ENCODE results near the gene CLBA1. TPM values are rescaled to one million over a fixed set of nuclear protein-coding genes. Genes with fewer than 3 reads are reported as not detected.

The CLBA1 gene
- total RNA-seq, 2 experiments from 2014 or later, result 0.47 to 0.67 TPM

DNA sequence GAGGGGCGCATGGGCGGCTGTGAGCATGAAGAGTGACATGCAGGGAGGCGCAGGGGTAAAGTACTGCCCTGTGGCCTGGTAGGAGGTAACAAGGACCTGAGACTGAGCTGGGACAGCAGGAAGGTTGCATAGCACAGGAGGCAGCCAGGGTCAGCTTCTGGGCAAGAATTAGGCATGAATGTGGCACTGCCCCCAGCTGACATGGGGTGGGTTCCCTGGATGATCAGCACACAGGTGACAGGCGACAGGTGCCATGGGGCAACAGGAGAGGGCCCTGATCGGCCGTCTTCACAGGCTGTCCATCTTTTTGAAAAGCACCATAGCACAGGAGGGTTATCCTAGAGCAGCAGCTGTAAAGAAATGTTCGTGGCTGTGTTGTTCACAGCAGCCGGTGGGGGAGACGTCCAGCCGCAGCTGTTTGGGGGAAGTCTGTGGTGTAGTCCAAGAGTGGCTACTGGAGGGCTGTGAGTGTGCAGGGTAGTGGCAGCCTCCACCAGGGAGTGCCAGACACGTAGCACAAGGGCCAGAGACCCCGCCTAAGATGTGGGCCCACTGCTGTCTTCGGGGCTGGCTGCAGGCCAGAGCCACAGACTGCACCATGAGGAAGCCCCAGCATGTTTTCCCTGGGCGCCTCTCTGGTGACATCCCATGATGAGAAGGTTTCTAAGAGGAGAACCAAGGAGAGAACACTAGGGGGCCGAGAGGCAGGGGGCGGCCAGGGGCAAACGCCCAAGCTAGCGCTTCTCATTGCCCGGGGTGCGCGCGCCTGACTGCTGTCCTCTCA lies 8.4 kb downstream of the CLBA1 start:
- ChIA-PET CTCF (interaction anchor here (0.9 to 1.2 kb wide), 3 partner anchors 8 to 64 kb away, joined by 3 read pairs; partner anchors contain the start of gene CLBA1), POLR2A (interaction anchor here (0.8 to 1.2 kb wide), 4 partner anchors 13 to 26 kb away, joined by 3 to 5 read pairs (median 4); partner anchors contain the start of gene CDCA4)
- Mint-ChIP-seq H3K27me3 (no peaks in the 10 kb centered on the region), H3K4me1 (ENCODE audit: low read depth) (no peaks in the 10 kb centered on the region), H3K9me3 (no peaks in the 10 kb centered on the region), H3K27ac (no peak overlapping the region), H3K4me3 (no peak overlapping the region), H3K36me3 (ENCODE audit: low read depth) (no peaks in the 10 kb centered on the region)
- TF ChIP-seq, protein P1, sequence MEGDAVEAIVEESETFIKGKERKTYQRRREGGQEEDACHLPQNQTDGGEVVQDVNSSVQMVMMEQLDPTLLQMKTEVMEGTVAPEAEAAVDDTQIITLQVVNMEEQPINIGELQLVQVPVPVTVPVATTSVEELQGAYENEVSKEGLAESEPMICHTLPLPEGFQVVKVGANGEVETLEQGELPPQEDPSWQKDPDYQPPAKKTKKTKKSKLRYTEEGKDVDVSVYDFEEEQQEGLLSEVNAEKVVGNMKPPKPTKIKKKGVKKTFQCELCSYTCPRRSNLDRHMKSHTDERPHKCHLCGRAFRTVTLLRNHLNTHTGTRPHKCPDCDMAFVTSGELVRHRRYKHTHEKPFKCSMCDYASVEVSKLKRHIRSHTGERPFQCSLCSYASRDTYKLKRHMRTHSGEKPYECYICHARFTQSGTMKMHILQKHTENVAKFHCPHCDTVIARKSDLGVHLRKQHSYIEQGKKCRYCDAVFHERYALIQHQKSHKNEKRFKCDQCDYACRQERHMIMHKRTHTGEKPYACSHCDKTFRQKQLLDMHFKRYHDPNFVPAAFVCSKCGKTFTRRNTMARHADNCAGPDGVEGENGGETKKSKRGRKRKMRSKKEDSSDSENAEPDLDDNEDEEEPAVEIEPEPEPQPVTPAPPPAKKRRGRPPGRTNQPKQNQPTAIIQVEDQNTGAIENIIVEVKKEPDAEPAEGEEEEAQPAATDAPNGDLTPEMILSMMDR (IDR thresholded peaks at IDR 0.05), result no peak
- DNase-seq, result no peak
- no peak for ATAC-seq
- intact Hi-C loops (cut with micrococcal nuclease), result no loop called here

- Mint-ChIP-seq H3K9me3 (no peaks in the 10 kb centered on the region), H3K27me3 (no peaks in the 10 kb centered on the region), H3K36me3 (ENCODE audit: low read depth) (peaks cover 1% of the 10 kb centered on the region), H3K4me3 (no peak overlapping the region), H3K4me1 (ENCODE audit: low read depth) (no peaks in the 10 kb centered on the region), H3K27ac (no peak overlapping the region)
- ATAC-seq, result no peak
- TF ChIP-seq, protein P1 (IDR thresholded peaks at IDR 0.05), result no peak
- intact Hi-C loops (cut with micrococcal nuclease), result no loop called here
- POLR2A ChIA-PET, result interaction anchor here (1.0 to 1.2 kb wide), 2 partner anchors 20 to 26 kb away, joined by 3 read pairs; partner anchors contain the start of gene CDCA4
- no peak for DNase-seq
- CTCF ChIA-PET, result no interaction called here
Observed at GRCh38 chr14:104994978-104995377, 9.4 kb downstream of the CLBA1 start.

DNA sequence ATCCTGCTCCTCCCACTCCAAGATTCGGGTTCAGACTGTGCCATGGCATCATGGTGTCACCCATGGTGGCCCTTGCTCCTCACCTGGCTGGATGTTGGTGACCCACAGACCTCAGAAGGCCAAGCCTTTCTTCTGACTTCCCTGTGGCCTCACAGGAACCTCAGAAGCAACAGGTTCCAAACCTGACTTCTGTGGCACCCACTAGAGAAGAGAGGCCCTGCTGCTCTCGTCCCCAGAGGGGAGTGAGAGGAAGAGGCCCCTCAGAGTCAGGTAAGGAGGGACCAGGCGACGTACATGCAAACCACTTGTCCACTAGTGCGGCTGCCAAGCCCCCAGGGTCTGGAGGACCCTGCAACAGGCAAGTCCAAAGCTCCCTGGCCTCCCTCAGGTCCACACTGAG lies 10.4 kb downstream of the CLBA1 start:
- ChIA-PET CTCF (interaction anchor here (1.0 to 1.1 kb wide), 2 partner anchors 21 to 50 kb away, joined by 3 read pairs; no protein-coding TSS in a partner anchor), POLR2A (interaction anchor here (1.0 to 1.4 kb wide), 2 partner anchors 23 to 25 kb away, joined by 3 to 4 read pairs; partner anchors contain the start of gene CDCA4)
- intact Hi-C loops (cut with micrococcal nuclease), result no loop called here
- no peak for ATAC-seq
- Mint-ChIP-seq H3K27me3 (no peaks in the 10 kb centered on the region), H3K9me3 (no peaks in the 10 kb centered on the region), H3K4me1 (ENCODE audit: low read depth) (no peaks in the 10 kb centered on the region), H3K4me3 (no peak overlapping the region), H3K36me3 (ENCODE audit: low read depth) (peaks cover 2% of the 10 kb centered on the region), H3K27ac (no peak overlapping the region)
- TF ChIP-seq, protein P1 (IDR thresholded peaks at IDR 0.05), result no peak
- DNase-seq, result no peak

DNA sequence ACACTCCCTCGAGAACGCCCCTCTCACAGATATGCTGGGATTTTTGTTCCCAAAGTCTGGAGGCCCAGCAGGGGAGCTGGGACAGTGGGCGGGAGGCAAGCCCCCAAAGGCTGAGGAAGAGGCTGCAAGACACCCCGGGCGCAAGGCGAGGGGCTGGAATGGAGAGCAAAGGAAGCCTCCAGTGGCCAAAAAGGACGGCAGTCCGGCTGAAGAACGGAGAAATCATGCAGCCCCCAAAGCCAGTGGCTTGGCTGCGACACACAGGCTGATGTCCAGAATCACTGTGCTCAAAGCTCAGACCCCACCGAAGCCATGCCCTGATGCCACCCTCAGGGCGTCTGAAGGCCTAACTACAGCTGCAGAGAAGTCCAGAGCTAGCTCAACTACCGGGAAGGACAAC lies 10.9 kb downstream of the CLBA1 start:
- ATAC-seq (no peak), DNase-seq (no peak)
- Mint-ChIP-seq H3K27me3 (no peaks in the 10 kb centered on the region), H3K36me3 (ENCODE audit: low read depth) (peaks cover 2% of the 10 kb centered on the region), H3K27ac (no peak overlapping the region), H3K9me3 (no peaks in the 10 kb centered on the region), H3K4me1 (ENCODE audit: low read depth) (no peaks in the 10 kb centered on the region), H3K4me3 (no peak overlapping the region)
- TF ChIP-seq, protein P1 (IDR thresholded peaks at IDR 0.05), result no peak
- ChIA-PET POLR2A (interaction anchor here (1.4 kb wide), 1 partner anchor 22 kb away, joined by 4 read pairs; no protein-coding TSS in a partner anchor), CTCF (interaction anchor here (1.0 to 1.1 kb wide), 2 partner anchors 21 to 49 kb away, joined by 3 read pairs; no protein-coding TSS in a partner anchor)
- intact Hi-C loops (cut with micrococcal nuclease), result no loop called here

DNA sequence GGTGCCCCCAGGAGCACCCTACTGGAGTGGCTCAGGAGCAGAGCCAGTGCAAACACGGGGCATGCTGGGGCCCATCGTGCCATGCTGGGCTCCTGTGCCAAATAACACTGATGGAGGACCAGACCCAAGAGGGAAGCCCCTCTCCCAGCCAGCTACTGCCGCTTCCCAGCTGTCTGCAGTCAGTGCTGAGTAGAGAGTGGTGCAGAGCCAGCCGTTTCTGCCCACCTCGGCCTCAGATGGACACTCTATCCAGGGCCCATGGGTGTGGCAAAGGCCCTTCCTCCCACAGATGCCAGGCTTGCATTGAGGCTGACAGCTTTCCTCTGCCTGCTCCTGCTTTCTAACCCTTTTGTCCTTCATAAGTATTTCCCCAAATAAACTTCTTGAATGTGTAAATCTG lies 13.2 kb downstream of the CLBA1 start:
- Mint-ChIP-seq H3K4me1 (ENCODE audit: low read depth) (no peaks in the 10 kb centered on the region), H3K36me3 (ENCODE audit: low read depth) (peaks cover 2% of the 10 kb centered on the region), H3K4me3 (no peak overlapping the region), H3K27ac (no peak overlapping the region), H3K27me3 (no peaks in the 10 kb centered on the region), H3K9me3 (no peaks in the 10 kb centered on the region)
- TF ChIP-seq, protein P1 (IDR thresholded peaks at IDR 0.05), result no peak
- intact Hi-C loops (cut with micrococcal nuclease), result no loop called here
- DNase-seq, result no peak
- POLR2A ChIA-PET, result interaction anchor here (0.6 to 1.5 kb wide), 3 partner anchors 8 to 21 kb away, joined by 3 to 6 read pairs (median 4); no protein-coding TSS in a partner anchor
- no peak for ATAC-seq
- CTCF ChIA-PET, result interaction anchor here (0.9 to 1.8 kb wide), 3 partner anchors 12 to 47 kb away, joined by 4 to 6 read pairs (median 4); no protein-coding TSS in a partner anchor

All from activated CD8-positive, alpha-beta T cell treated with anti-CD3 and anti-CD28 coated beads for 36 hours (primary cell).